Neural progenitor cell (in vitro differentiated cells): ENCODE data around the gene ZFAND3.

Experiments
- CTCF ChIP-seq: fragments of 200-600 bp; sonication (generic); IDR thresholded peaks from 2 replicates; pipeline ENCODE4 v1.5.1; 2017; ENCODE audit warnings: antibody characterized with exemption, mild to moderate bottlenecking
- EZH2 ChIP-seq: fragments of 200-600 bp; sonication (generic); IDR thresholded peaks from 2 replicates; pipeline ENCODE4 v1.6.1; 2017; ENCODE audit warnings: antibody characterized with exemption, mild to moderate bottlenecking, moderate library complexity

DNA sequence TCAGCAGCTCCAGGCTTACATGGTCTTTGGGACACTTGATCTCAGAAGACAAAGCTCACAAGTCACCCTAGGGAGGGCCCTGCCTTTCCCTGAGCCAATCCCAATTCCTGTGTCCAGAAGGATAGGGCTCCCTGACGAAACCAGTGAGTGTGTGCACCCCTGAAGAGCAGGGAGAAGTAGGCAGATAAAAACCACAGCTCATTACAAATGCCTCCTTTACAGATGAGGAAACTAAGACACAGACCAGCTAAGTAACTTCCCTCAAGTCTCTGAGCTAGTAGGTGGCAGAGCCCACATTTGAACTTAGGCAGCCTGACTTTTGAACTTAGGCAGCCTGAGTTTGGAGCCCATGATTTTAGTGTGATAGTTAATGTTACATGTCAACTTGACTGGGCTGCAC, 6.7 kb upstream of the ZFAND3 start:
- TF ChIP-seq CTCF (no peak), EZH2 (no peak)
